GM04503 (cell line): ENCODE results near the gene ELP6.
A peak's percentile ranks its signal among the peaks of the same experiment; 100 is the strongest.

Experiments used
- DNase-seq: peaks from one replicate; pipeline ENCODE4 v3.0.0-alpha.2; 2012; ENCODE audit warnings: low read depth

ELP6 gene

DNA sequence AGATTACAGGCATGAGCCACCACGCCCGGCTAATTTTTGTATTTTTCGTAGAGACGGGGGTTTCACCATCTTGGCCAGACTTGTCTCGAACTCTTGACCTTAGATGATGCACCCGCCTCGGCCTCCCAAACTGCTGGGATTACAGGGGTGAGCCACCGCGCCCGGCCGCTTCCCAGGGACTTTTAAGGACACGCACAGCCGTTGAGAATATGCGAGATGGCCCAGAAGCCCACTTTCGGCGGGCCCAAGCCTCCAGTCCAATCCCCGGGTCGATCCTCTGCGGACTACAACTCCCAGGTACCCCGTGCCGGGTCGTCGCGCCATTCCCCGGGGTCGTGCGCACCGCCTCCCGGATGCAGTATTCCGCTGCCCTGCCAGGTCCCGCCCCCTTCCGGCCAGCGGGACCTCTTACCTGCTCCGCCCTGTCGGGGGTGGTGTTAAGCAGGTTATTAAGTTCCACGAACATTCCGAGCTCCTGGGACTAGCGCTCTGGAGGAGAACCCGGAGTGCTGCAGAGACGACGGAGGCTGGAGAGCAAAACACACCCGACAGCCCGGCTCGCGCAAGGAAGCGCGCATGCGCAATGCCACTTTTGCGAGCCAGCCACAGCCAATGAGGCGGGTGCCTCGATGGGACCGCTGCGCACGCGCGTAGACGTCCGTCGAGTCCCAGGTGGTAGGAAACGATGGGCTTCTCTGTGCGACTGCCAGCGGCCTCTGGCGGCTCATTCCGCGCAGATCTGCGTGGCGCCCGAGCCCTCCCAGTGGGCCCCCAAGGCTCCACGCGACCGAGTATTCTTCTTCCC, at the start of gene ELP6:
ELP6 (minus strand) TSS at position 588 of the 805 bp plus-strand sequence; CDS start at position 466, 122 bp downstream.
- peak; percentile 71 for DNase-seq

- DNase-seq = no peak
These were observed 42.8 kb upstream of the ELP6 start for GRCh38 chr3:47556351-47556750.

DNA sequence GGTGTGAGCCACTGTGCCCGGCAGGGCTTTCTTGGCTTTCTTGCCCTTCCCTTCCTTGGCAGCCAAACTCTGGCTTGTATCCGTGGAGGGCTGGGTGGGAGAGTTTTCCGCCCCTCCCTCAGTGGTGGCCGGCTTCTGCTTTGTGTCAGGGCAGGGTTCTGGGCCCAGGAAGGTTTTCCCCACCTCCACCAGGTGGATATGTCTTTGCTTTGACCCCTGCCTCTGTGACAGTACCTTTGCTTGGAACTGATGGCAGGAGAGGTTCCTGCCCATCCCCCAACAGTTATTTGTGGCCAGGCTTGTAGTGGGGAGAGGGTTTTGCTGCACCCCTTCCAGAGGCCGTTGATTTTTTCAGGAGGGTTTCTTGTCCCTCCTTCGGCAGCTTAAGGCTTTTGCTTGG, 40.8 kb upstream of the ELP6 start:
- no peak for DNase-seq

DNA sequence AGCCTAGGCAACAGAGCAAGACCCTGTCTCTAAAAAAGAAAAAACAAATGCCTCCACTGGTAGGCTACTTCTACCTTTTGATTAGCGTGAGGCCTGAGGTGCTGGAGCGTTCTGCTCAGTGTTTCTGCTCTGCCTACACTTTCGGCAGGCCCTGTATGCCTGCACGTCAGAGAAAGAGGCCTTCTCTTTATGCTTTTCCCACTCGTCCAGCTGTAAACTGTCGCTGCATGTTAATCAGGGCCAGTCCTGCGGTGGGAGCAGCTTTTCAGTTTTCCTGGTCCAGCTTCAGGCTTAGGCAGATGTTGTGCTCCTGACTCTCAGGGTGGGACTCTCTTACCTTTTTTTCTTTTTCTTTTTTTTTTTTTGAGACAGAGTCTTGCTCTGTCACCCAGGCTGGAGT, 39.9 kb upstream of the ELP6 start:
- DNase-seq = no peak

DNA sequence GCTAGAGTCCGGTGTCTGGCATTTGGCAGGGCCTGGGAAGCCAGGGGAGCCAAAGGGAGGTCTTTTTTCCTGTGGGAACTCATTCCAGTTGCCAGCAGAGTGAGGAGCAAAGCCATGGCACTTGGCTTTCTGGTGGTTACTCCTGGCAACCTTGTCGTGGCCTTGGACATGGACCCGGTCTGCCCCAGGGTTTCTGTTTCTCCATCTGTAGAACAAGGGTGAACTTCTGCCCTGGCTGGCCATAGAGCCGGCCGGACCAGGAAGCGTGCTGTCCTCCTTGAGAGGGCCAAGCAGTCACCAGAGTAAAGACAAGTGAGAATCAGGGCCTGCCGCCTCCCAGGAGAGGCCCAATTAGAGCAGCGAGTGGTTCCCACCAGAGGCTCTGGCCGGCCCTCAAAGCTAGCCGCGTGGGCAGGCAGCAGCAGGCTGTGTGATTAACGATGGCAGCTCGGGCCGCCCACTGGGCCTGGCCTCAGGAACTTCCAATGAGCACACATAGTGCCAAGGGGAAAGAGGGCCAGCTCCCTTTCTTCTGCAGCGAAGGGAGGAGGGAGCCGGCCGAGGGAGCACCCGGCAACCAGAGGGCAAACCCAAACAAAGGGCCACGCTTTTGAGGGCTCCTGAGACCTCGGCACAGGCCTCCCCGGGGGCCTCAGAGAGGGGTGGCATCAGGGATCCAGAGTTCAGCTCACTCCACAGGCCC, 29.1 kb upstream of the ELP6 start:
- no peak for DNase-seq

- no peak for DNase-seq
These were observed 28.1 kb upstream of the ELP6 start for GRCh38 chr3:47541583-47542108.

- no peak for DNase-seq
These were observed 26.8 kb upstream of the ELP6 start for GRCh38 chr3:47540281-47540680.

DNA sequence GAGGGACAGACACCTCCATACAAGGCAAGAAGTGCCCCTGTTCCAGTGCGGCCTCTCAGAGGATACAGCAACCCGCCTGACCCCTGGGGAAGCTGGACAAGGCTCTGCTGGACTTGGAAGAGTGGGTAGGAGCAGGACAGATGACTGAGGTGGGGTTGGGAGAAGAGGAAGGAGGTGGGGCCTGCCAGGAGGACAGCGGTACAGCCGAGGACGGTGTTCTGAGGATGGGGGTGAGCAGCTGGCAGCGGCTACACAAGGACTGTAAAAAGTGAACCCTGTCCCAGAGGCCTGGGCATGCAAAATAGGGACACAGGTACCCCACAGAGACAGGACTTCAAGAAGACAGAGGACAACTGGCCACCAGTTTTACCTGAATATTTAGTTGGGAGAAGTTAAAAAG, 23.5 kb upstream of the ELP6 start:
- no peak for DNase-seq

DNA sequence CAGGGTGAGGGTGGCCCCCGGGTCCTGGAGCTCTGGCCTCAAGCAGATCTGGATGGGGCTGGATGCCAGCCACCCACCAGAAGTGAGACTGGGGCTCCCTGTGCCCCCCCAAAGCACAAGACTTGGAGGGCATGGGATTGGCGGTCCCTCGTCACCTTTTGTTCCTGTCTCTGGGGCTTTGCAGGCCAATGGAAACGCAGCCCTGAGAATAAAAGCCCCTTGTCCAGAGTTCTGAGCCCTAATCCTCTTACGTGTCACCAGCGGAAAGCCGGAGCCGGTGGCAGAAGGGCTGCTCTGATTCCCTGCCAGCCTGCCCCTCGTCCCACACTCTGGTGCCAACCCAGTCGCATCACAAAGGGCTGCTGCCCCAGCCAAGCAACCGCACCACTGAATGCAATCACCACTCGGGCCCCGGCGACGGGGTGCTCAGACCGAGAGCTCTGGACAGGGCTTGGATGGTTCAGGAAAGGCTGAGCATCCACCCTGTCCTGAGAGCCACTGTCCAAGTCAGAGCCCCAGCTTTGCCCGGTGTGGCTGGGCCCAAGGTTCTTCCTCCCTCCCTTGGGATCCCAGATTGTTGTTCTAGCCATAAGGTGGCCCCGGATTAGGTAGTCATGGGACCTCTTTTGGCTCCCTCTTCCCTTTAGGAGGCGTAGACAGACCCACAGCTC, 22.8 kb upstream of the ELP6 start:
- DNase-seq = no peak

DNA sequence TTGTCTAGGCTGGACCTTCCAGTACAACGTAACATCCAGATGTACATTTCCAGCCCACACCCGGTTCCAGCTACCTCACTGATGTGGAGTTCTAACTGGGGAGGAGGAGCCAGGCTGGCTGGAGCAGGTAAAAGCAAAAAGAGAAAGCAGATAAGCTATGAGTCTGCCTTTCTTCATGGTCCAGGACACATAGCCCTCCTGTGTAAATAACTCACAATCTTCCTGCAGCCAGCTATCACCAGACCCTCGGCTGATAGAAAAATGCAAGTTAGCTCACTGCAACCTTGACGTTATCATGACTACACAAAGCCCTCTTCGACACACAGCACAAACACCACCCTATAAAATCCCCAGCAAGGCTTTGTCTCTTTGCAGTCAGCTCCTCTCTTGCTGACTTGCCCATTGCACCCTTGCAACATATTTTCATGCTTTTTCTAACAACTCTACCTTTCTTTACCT, 20.5 kb upstream of the ELP6 start:
- no peak for DNase-seq

- no peak for DNase-seq
These were observed 20.0 kb upstream of the ELP6 start for GRCh38 chr3:47533481-47533880.

DNA sequence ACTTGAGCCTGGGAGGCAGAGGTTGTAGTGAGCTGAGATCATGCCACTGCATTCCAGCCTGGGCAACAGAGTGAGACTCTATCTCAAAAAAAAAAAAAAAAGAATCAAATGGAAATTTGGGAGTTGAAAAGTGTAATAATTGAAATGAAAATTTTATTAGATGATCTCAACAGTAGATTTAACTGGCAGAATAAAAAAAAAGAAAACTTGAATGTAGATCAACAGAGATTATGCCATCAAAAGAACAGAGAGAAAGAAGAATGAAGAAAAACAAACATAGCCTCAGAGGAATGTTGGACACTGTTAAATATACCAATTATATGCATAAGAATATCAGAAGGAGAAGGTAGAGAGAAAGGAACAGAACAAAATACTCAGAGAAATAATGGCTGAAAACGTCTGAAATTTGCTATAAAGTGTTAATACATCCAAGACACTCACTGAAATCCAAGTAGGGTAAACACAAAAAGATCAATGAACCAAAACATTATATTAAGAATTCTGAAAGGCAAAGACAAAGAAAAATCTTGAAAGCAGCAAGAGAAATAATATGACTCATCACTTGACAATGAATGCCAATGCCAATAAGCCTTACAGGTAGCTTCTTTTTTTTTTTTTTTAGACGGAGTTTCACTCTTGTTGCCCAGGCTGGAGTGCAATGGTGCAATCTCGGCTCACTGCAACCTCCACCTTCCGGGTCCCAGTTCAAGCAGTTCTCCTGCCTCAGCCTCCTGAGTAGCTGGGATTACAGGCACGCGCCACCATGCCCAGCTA, 14.6 kb upstream of the ELP6 start:
- no peak for DNase-seq

- DNase-seq = no peak
These were observed 12.1 kb upstream of the ELP6 start for GRCh38 chr3:47525617-47526016.

DNA sequence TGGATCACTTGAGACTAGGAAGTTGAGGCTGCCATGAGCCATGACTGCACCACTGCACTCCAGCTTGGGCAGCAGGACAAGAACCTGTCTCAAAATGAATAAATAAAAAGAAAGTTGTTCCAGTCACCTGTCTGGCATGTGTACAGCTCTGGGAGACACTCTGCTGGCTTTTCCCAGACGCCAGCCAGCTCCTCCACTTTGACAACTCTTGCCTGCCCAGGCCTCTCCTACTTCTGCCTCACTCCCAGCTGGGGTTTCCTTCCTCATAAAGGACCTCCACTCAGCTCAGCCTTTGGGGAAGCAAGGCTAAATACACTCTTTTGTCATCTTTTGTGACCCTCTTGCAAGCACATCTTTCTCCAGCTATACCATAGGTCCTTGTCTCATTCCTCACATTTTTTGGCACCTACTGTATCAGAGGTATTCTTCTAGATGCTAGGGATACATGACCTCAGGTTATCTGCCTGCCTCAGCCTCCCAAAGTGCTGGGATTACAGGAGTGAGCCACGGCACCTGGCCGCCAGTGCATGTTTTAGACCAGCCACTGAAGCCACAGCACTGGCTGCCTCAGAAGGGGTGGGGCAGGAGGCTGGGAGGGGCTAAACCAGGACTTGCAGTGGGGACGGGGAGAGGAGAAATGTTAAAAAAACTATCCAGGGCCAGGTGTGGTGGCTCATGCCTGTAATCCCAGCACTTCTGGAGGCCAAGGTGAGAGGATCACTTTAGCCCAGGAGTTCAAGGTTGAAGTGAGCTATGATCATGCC, 10.0 kb upstream of the ELP6 start:
- no peak for DNase-seq

GRCh38 chr3:47522082-47522987, 8.8 kb upstream of the ELP6 start:
- DNase-seq = no peak

DNA sequence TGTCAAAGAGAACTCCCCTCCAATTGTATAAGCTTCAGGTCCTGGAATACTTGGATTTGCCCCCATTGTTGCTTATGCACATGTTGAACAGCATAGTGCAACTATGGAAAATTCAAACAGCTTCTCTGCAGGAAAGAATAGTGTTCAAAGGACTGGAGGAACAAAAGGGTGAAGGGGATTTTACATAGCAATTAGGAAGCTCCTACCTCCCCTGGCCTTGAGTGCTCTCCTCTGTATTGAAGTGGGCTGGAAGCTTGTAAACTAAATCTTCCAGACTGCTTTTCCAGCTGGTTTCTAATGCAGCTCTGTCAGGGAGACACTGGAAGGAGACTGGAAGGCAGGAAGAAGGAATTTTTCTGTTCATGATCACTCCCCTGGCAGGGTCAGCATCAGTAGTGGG, 7.2 kb upstream of the ELP6 start:
- DNase-seq = no peak

GRCh38 chr3:47517937-47518336, 4.4 kb upstream of the ELP6 start:
- DNase-seq = no peak

DNA sequence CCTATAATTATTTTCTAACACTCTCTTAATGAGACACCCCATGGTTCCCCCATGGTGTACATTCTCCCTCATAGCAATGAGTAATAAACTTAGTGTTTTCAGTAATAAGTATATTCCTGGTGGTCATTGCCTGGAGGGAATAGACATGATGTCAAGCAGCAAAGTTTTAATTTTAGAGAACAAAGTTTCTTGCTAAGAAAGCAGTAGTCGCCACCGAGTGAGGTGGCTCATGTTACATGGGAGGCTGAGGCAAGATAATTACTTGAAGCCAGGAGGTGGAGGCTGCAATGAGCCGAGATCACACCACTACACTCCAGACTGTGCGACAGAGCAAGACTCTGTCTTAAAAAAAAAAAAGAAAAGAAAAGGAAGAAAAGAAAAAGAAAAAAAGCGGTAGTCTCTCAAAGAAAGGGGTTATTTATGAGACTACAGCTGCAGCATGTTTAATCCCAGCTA, 2.4 kb upstream of the ELP6 start:
- DNase-seq = no peak

DNA sequence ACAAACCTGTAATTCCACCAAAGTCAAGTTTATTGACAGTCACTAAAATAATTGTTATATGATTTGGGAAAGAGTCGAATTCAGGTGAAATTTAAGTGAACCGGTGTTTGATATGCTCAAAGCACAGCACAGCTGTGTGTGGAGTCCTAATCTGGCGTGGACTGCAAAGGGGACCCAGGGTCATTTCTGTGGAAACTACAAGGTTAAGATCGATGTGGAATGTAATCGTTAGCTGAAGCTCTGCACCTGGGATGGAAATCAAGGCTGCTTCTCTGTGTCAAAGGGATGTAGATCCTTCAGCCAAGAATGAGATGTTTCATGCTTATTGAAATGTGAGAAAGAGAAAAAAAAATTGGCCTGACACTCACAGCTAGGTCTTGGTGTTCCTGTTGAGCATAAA, 1.6 kb upstream of the ELP6 start:
- no peak for DNase-seq
